GM10248 (cell line): Measurements from ENCODE around the gene TRAPPC1.

Experiments
- CTCF ChIA-PET: fragments of 300-600 bp; sonication (Branson Sonifier 250); formaldehyde crosslinking; extraction: SDS; loops from one replicate; lab custom pipeline; 2021; ENCODE audit warnings: antibody characterized with exemption; lab: Yijun Ruan, JAX
- POLR2A ChIA-PET: fragments of 350-650 bp; sonication (Branson Sonifier 250); formaldehyde crosslinking; extraction: SDS; loops from one replicate; lab custom pipeline; 2020; ENCODE audit warnings: antibody characterized with exemption; lab: Yijun Ruan, JAX
- DNase-seq: peaks from one replicate; pipeline ENCODE4 v3.0.0; 2012; ENCODE audit errors: extremely low spot score
- TF ChIP-seq, protein P1 (sequence below): IDR thresholded peaks from 2 replicates; pipeline ENCODE4 v1.5.1; 2012; ENCODE audit warnings: mild to moderate bottlenecking, low read depth; ENCODE audit errors: extremely low read depth, missing control alignments, control extremely low read depth

Gene TRAPPC1

DNA sequence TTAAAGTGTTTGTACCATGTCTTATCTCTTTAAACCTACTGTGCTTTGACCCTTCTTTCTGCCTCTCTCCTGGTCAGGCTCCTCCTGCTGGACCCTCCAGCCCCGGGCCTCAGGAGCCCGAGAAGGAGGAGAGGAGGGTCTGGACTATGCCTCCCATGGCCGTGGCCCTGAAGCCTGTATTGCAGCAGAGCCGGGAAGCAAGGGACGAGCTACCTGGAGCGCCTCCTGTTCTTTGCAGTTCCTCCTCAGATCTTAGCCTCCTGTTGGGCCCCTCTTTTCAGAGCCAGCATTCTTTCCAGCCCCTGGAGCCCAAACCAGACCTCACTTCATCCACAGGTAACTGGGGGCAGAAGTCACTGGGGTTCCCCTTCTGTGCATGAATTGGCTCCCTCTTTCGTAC lies 13.9 kb upstream of the TRAPPC1 start:
- DNase-seq, result no peak
- ChIA-PET CTCF (interaction anchor here (1.7 to 6.4 kb wide), 3 partner anchors 10 to 43 kb away, joined by 3 to 32 read pairs (median 12); no protein-coding TSS in a partner anchor), POLR2A (interaction anchor here (1.6 kb wide), 1 partner anchor 14 kb away, joined by 5 read pairs; the partner anchor contains the start of genes CNTROB and TRAPPC1)
- TF ChIP-seq, protein P1, sequence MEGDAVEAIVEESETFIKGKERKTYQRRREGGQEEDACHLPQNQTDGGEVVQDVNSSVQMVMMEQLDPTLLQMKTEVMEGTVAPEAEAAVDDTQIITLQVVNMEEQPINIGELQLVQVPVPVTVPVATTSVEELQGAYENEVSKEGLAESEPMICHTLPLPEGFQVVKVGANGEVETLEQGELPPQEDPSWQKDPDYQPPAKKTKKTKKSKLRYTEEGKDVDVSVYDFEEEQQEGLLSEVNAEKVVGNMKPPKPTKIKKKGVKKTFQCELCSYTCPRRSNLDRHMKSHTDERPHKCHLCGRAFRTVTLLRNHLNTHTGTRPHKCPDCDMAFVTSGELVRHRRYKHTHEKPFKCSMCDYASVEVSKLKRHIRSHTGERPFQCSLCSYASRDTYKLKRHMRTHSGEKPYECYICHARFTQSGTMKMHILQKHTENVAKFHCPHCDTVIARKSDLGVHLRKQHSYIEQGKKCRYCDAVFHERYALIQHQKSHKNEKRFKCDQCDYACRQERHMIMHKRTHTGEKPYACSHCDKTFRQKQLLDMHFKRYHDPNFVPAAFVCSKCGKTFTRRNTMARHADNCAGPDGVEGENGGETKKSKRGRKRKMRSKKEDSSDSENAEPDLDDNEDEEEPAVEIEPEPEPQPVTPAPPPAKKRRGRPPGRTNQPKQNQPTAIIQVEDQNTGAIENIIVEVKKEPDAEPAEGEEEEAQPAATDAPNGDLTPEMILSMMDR, result no peak

DNA sequence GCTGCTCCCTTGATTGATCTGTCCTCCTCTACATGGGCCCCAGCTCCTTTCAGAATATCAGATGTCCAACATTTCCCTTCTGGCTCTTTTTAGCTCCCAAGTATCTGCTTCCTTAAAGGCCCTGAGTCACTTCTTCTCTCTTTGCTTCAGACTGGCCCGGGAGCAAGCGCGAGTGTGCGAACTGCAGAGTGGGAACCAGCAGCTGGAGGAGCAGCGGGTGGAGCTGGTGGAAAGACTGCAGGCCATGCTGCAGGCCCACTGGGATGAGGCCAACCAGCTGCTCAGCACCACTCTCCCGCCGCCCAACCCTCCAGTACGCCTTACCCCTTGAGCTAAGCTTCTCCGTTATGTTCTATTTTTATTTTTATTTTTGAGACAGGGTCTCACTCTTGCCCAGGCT lies 12.6 kb upstream of the TRAPPC1 start:
- POLR2A ChIA-PET, result interaction anchor here (1.6 kb wide), 1 partner anchor 13 kb away, joined by 5 read pairs; the partner anchor contains the start of genes CNTROB and TRAPPC1
- TF ChIP-seq, protein P1, result no peak
- CTCF ChIA-PET, result interaction anchor here (0.9 to 6.4 kb wide), 10 partner anchors 9 to 119 kb away, joined by 3 to 32 read pairs (median 4); partner anchors contain the start of genes CNTROB, RNF227 and TRAPPC1
- no peak for DNase-seq

DNA sequence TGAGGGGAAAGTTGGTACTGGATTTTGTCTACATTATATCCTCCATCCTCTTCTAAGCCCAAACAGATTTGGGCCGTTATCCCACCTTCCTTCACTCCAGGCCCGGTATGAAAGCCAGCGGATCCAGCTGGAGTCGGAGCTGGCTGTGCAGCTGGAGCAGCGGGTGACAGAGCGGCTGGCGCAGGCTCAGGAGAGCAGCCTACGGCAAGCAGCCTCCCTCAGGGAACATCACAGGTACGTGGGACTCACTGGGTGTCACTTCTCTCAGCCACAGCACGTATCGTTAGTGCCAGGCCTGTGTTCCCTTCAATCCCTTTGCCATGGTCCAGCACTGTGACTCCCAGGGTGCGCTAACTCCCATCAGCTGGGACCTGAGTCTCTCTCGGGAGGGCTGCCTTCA lies 11.5 kb upstream of the TRAPPC1 start:
- ChIA-PET POLR2A (no interaction called here), CTCF (interaction anchor here (0.7 to 6.4 kb wide), 6 partner anchors 10 to 117 kb away, joined by 3 to 32 read pairs (median 4); no protein-coding TSS in a partner anchor)
- TF ChIP-seq, protein P1, result no peak
- DNase-seq, result no peak

DNA sequence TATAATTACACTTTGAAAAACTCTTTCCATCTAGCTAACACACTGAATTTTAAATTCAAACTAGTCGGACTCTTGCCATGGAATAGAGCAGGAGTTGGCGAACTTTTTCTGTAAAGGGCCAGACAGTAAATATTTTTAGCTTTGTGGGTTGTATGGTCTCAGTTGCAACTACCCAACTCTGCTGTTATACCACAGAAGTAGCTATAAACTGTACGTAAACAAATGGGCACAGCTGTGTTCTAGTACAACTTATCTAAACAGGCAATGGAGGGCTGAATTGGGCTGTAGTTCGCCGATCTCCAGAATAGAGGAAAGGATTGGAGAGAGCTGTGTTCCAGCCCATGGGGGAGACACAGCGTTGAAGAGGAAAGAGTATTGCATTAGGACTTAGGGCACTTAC lies 9.0 kb upstream of the TRAPPC1 start:
- DNase-seq, result no peak
- ChIA-PET CTCF (interaction anchor here (1.0 to 5.2 kb wide), 10 partner anchors 8 to 178 kb away, joined by 3 to 22 read pairs (median 4); partner anchors contain the start of genes CNTROB and TRAPPC1), POLR2A (no interaction called here)

DNA sequence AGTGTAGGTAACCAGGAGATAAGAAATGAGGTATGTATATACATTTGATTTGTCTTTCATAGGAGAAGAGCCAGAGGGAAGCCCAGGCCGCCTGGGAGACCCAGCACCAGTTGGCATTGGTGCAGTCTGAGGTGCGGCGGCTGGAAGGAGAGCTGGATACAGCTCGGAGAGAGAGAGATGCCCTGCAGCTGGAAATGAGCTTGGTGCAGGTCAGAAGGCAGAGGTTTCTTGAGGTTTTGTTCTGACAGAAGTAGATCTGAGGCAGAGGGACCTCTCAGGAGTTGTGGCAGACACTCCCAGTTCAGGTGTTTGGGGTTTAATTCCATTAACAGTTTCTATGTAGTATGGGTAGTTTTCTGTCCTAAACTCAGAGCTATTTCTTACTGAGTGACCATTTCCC lies 8.3 kb upstream of the TRAPPC1 start:
- DNase-seq, result no peak
- TF ChIP-seq, protein P1, result no peak
- ChIA-PET CTCF (interaction anchor here (1.0 to 10.4 kb wide), 9 partner anchors 7 to 77 kb away, joined by 3 to 107 read pairs (median 5); partner anchors contain the start of genes CNTROB and TRAPPC1), POLR2A (no interaction called here)

More for the DNA sequence above, 9.0 kb upstream of the TRAPPC1 start:
- TF ChIP-seq, protein P1, result no peak

DNA sequence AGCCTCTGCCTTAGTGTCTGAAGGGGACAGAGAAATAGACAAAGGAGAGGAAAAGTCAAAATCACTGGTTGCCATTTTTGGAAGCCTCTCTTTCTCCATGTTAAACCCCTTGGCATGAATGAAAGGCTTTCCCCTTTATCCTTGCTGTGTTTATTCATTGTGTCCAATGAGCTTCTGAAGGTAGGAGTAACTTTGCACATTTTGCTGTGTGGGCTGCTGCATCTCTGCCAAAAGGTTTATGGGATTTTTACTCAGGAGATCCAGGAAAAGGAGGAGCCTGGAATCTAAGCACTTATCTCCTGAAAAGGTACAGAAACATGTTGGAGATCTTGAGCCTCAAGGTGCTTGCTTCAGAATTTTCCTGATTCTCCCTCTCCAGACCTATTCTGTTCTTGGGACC lies 4.1 kb upstream of the TRAPPC1 start:
- no peak for DNase-seq
- TF ChIP-seq, protein P1, result no peak
- CTCF ChIA-PET, result interaction anchor here (0.9 to 10.4 kb wide), 10 partner anchors 9 to 193 kb away, joined by 3 to 107 read pairs (median 4); partner anchors contain the start of genes NAA38 and RNF227
- POLR2A ChIA-PET, result no interaction called here
